GM18502 (cell line): ENCODE results near the gene CD300LG.
"Not testable (repeated sequence)": the region's sequence is repeated elsewhere in the genome, so short reads cannot be mapped to it uniquely, and the experiment has no call there.

Source experiments
- ATAC-seq: cut with Tn5 transposase; IDR thresholded peaks from one replicate; pipeline ENCODE4 v1.9.1; 2021; ENCODE audit warnings: mild to moderate bottlenecking; ENCODE audit not compliant: unreplicated experiment, poor library complexity

Gene CD300LG, protein sequence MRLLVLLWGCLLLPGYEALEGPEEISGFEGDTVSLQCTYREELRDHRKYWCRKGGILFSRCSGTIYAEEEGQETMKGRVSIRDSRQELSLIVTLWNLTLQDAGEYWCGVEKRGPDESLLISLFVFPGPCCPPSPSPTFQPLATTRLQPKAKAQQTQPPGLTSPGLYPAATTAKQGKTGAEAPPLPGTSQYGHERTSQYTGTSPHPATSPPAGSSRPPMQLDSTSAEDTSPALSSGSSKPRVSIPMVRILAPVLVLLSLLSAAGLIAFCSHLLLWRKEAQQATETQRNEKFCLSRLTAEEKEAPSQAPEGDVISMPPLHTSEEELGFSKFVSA

DNA sequence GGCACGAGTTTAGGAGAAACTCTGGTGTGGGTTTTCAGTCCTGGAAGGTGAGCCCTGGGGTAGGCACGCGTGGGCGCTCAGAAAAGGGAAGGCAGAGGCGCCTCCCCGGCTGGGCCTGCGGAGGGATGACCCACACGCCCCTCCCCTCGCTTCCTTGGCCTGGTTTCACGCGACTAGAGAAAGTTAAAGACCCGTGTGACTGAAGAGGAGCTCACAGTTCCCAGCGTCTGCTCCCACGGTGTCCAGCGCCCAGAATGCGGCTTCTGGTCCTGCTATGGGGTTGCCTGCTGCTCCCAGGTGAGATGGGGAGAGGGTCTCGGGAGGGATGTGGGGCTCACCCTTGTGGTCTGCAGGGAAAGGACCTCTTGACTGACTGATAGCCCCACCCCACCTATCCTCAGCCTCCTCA lies at the start of gene CD300LG:
TSS of gene CD300LG (plus strand) at position 214 of the 409 bp plus-strand sequence. CDS start at position 255, 41 bp downstream.
- no peak for ATAC-seq

DNA sequence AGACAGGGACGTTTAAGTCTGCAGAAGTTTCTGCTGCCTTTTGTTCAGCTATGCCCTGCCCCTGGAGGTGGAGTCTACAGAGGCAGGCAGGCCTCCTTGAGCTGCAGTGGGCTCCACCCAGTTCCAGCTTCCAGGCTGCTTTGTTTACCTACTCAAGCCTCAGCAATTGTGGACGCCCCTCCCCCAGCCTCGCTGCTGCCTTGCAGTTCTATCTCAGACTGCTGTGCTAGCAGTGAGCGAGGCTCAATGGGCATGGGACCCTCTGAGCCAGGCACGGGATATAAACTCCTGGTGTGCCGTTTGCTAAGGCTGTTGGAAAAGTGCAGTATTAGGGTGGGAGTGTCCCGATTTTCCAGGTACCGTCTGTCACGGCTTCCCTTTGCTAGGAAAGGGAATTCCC lies 49.0 kb upstream of the CD300LG start:
- not testable (repeated sequence) for ATAC-seq

DNA sequence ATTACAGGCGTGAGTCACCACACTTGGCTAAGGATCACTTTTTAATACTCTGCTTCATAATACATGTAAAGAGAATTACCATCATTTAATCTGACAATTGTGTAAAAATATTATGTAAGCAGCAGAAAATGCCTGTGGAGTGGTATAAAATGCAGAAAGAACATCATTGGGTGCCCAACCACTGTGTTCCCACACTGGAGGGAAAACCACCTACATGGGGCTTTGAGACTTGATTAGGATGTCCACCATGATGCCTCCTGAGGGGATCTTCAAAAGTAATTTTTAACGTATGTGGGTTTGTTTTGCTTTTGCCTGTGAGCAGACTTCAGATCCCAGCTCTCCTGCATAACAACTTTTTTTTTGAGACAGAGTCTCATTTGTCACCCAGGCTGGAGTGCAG lies 47.9 kb upstream of the CD300LG start:
- no peak for ATAC-seq

DNA sequence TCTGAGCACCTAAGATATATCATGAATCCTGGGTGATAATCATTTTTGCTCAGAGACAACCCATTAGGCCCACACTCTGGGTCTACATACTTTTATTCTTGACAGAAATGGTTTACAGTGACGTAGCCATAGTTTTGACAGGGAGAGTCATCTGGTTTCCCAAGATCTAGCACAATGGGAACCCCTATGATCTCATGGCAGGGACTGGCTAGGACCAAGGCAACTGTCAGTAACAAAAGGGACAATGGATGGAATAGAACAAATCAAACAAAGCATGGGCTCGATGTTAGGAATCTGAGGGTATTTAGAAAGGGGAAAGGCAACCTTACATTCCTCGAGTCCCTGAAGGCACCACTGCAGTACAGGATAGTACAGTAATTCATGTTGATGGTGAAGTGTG lies 46.2 kb upstream of the CD300LG start:
- no peak for ATAC-seq

DNA sequence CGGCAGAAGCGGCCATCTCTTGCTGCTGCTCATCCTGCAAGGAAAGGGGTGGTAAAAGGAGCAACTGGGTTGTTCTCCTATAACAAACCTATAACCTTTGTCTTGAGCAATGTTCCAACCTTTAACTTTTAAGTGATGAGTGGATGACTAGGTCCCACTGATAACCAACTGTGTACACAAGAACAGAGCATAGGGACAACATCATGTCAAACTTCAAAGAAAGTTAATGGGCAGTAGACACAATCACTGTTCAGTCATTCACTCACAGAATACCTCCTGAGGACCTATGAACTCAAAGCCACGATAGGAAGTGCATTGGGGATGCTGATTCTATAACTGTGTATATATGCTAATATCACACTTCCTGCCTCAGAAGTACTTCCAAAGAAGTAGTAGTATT lies 45.1 kb upstream of the CD300LG start:
- ATAC-seq: no peak

DNA sequence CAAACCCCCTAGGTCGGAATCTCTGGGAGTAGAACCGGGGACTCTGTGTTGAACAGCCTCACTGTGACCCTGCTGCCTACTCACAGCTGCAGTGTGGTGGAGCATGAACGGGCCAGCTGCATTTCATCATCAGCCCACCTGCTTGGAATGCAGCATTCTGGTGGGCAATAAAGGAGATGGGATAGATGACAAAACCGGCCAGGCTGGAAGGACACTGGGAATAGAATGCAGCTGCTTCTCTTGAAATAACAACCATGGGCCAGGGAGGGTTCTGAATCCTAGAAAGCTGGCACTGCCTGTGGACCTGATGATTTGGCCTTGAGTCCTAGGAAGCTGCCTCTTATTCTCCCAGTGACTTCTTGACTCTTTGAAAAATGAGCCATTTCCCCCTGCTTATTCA lies 43.2 kb upstream of the CD300LG start:
- ATAC-seq: no peak

DNA sequence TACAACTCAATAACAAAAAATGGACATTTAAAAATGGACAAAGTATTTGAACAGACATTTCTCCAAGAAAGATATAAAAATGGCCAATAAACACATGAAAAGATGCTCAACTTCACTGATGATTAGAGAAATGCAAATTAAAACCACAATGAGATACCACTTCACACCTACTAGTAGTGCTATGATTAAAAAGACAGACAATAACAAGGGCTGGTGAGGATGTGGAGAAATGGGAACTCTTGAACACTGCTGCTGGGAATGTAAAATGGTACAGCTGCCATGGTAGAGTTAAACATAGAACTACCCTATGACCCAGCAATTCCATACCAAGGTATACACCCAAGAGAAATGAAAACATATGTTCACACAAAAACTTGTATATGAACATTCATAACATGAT lies 41.9 kb upstream of the CD300LG start:
- ATAC-seq: no peak

DNA sequence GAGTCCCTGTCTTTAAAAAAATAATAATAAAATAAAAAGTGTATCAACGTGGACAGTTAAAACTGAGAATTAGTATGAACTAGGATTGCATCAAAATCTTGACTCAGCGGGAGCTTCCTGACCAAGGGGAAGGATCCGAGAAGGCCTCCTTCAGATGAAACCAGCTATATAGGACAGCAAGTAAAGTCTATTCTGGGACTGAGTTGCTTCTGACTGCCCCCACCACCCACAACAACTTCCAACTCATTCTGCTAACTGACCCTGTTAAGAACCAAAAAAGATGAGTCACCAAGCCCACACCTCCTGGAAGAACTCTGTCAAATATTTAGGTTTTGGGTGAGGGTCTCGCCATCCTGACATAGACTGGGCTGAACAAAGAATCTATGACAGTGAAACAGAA lies 38.9 kb upstream of the CD300LG start:
- no peak for ATAC-seq

DNA sequence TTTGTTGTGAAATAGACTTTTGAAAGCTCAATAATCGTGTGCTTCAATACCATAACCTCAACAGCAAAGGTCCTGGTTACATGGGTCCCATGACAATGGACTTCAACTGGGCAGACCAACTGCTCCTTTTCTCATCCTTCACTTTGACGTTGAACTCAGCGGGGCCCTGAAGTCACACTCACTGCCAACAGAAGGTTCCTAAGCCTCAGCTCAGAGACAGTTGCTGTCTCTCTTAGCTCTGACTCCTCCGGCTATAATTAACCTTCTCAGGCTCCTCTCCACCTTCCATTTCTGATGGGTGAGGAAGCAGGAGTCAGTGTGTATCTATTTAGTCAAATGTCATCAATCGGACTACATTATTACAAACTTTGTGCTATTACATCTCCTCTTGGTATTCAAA lies 37.9 kb upstream of the CD300LG start:
- no peak for ATAC-seq

DNA sequence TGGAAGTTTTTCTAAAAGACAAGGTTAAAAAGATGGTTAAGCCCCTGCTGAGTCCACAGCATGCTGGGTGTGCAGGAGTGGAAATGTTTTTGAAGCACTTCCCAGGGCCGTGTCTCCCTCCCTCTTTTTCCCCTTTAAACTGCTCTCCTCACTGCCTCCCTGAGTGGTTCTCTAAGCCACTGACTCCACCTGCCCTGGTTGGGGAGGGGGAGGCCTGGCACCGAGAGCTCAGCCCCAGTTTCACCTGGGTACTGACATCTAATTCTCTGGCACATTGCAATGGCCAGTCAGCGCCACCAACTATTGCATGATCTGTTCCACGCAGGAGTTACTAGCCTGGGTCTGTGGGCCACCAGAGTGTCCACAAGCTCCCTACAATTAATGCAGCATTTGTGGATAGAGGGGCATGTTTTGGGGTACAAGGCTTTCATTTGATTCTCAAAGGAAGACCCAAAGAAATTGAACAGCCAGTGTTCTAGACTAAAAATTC lies 36.7 kb upstream of the CD300LG start:
- ATAC-seq: no peak

DNA sequence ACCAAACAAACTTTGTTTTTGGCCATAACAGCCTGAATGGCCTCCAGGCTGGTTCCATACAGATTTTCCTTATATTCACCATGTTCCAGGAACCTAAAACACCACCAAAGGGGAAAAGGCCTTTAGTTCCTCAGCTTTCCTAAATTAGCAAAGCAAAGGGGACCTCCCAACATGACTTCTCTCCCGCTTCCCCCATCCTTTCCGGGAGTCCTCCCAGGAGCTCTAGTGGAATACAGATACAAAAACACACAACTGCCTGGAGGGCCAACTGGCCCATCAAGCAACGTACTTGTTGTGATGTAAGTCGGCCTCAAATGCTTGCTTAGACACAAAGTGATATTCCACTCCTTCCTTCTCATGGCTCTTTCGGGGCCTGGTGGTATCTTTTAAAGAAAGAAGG lies 36.2 kb upstream of the CD300LG start:
- ATAC-seq: no peak

DNA sequence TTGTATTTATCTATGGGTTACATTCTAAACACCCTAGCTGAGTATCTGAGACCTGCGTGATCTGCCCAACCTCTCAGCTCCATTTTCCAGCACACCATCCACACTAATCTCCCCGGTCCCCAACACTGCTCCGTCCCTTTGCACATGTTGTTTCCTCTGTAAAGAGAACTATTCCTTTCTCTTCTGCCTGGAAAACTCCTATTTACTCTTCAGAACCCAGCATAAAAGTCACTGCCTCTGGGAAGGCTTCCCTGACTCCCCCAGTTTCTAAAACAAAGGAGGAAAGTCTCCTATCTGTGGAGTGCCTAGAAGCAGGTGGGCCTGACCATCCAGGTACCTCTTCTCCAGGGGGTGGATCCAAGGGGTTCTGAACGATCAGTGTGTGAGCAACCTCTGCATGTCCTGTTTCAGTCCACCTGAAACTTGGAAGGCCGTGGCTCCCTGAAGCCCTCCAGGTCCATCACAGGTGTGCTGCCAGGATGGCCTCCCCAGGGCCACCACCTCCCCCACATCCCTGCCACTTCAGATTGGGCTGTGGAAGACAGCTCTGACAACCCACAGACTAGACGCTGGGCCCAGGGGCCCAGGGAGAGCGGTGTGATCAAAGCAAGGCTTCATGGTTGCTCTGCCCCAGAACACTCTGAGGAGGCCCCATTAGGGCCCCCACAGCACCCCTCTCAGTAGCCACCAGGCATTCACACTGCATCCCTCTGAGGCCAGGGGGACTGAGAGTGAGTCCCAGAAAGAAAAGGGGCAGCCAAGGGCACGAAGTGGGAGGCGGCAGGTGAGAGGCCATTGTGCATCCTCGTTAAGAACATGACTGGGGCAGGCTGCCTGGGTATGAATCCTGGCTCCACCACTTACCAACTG lies 34.3 kb upstream of the CD300LG start:
- ATAC-seq: no peak

DNA sequence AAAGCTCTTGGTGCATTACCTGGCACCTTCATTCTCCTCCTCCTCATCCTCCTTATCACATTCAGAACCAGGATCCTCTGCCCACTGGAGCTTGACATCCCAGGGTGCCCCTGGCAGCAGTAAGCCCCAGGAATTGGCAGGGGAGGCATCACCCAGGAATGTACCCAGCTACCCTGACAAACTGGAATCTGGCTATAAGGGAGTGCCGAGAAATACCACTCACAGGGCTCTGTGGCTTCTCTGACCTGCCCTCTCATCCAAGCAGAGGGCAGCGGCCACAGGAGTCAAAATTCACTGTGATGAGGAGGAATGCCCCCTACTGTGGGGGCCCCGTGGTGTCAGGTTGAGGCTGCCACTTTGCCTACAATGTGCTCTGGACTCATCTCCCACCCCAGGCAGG lies 33.6 kb upstream of the CD300LG start:
- no peak for ATAC-seq

DNA sequence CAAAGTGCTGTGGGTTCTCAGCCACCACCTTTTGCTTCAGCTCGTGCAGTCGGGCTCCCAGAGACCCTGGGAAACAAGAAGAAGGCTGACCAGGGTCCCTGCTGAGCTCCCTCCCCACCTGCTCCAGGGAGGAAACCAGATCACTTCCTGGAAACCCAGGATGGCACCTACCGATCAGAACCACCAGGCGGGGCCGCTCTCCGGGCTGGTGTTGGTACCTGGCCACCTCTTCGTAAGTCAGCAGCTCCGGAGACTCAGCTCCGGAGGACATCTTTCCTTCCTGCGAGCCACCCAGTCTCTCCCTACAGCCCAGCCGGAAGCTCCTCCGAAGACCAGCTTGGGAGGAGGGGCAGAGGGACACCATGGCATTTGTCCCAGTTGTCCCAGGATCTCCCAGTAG lies 33.0 kb upstream of the CD300LG start:
- no peak for ATAC-seq

DNA sequence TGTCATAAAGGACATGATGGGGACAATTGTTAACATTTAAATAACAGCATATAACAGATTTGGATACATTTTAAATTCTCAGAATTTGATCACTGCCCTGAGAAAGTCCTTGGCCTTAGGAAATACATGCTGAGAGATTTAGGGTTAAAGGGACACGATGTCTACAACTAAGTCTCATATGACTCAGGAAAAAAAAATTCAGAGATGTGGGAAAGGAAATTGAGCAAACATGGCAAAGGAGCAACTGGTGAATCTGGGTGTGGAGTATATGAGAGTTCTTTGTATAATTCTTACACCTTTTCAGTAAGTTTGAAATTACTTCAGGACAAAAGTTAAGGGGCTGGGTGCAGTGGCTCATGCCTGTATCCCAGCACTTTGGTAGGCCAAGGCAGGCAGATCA lies 32.3 kb upstream of the CD300LG start:
- no peak for ATAC-seq

DNA sequence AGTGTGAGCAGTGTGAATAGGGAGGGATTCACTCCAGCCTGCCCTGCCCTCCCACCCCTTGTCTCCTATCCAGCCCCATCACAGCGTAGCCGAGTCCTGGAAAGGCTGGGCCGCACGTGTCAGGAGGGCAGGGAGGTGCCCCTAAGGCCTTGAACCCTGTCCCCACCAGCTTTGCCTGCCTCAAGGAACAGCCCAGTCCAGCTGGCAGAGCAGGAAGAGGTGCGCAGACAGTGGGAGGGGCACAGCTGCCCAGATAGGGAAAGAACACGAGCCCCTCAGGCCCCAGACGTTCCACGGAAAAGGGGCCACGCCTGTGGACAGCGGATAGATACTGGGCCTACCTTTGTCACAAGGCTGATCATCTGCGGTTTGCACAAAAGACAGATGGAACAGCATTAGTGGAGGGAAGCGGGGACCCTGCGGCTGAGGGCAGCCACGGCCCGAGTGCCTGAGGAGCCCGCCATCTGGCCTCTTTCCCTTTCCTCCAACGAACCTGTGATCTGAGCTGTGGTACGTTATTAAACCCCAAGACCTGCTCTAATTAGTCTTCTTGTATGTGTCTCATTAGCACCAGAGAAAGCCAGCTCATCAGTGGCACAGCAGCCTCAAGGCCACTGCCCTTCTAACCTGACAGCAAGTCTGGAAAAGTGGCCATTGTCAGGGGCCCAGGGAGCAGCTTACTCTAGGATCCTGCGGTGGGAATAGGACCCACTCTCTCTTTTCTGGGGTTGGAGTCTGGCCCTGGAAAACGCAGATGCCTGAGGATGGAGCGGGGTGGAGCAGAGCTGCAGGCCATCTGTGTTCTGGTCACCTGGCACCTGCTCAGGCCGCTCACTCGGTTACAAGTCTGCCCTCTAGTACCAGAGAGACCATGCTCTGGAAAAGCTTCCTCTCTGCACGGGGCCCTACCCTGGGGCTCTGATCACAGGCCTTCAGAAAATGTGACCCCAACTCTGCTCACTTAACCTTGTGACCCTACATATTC lies 30.3 kb upstream of the CD300LG start:
- ATAC-seq: no peak

DNA sequence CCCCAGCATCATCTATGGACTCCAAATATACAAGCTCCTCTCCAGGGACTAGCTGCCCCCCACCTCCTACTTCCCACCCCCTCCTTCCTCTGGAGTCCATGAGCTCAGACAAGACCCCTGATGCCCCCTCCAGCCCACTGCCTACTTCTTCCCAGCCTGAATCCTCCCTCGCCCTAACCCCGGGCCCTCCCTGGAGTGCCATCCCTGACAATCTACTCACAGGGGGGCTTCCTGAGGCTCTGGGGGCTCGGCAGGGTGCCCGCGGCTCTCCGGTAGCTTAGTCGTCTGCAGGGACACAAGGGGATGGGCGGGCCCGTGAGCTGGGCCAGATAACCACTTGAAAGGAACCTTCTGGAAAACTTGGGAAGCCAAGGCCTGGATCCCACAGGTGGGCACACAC lies 29.1 kb upstream of the CD300LG start:
- no peak for ATAC-seq

DNA sequence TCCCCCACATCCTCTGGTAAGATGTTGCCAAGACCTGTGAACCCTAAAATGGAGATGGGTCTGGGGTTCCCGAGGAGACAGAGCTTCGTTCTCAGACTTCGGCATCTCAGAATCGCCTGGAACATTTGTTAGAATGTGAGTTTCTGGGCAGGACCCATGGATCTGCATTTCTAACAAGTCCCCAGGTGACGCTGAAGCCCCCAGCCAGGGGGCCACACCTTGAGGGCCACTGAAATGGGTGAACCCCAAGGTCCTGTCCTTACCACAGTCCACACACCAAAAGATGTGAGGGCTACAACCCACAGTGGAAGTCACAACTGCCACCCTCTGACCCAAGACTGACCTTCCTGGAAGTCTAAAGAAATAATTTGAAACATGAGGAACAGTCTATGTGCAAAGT lies 28.0 kb upstream of the CD300LG start:
- no peak for ATAC-seq

DNA sequence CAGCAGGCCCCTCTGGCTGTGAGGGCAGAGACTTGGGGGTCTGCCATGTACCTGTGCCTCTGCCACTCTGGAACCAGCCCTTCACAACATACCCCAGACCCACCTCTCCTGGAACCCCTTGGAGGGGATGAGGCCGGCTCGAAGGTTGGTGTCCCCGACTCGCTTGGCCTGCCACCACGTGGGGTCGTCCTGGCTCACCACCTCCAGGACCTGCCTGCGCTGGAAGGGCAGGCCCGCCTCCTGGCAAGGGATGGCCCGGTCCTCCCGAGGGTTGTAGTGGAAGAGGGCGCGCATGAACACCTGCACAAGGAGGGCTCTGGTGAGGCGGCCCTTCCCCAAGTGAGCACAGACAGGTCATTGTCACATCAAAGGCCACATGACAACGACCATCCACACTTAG lies 26.2 kb upstream of the CD300LG start:
- no peak for ATAC-seq

DNA sequence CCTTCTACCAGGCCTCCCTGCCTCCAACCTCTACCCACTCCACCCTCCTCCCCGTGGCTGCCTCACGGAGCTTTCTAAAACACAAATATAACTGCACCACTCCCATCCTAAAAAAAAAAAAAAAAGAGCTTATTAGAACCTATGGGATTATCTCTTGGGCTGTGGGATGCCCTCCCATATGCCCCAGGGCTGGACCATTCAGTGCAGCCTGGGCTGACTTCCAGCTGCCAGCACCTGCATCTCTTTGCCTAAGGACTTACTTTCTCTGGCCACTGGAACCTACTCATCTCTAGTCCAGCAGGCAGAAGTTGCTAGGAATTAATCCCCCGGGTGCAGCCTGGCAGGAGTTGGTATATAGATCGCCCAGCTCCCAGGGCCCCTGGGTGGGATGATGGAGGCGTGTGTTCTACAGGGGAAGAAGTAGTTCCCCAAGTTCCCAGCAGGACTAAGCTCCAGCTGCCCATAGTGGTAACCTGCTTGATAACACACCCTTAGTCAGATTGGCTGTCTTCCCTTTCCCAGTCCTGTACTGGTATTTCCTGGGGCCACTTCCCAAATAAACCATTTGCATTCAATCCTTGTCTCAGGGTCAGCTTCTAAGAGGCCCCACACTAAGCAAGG lies 24.3 kb upstream of the CD300LG start:
- ATAC-seq: no peak
